GM12878 (cell line): ENCODE measurements around the gene SERPINB10. TPM values are rescaled to one million over a fixed set of nuclear protein-coding genes. Genes with fewer than 3 reads are reported as not detected.

ENCODE experiments used
- ATAC-seq: fragments of 200-7000 bp; cut with Tn5 transposase; 3 replicates; pipeline ENCODE4 v1.9.1; 2020; ENCODE audit warnings: mild to moderate bottlenecking, moderate library complexity
- BruUV-seq: library from RNA; stranded (reverse); fragments of 400-500 nt; replicated peaks from 2 replicates; lab custom pipeline; 2021; lab: Mats Ljungman, UMichigan
- CTCF ChIA-PET: fragments of 300-600 bp; sonication (Branson Sonifier 250); formaldehyde crosslinking; extraction: SDS; loops from one replicate; lab custom pipeline; 2021; ENCODE audit warnings: inconsistent platforms; lab: Yijun Ruan, JAX
- POLR2A ChIA-PET: fragments of 350-600 bp; formaldehyde crosslinking; extraction: SDS; loops from one replicate; lab custom pipeline; 2021; ENCODE audit warnings: inconsistent platforms; lab: Charles Lee
- RAD21 ChIA-PET: fragments of 300-600 bp; sonication (Branson Sonifier 250); formaldehyde crosslinking; loops from one replicate; lab custom pipeline; 2023; ENCODE audit warnings: antibody characterized with exemption; ENCODE audit not compliant: unreplicated experiment; lab: Charles Lee
- SMC1A ChIA-PET: fragments of 300-600 bp; sonication (Branson Sonifier 250); formaldehyde crosslinking; loops from one replicate; lab custom pipeline; 2023; ENCODE audit not compliant: unreplicated experiment, uncharacterized antibody; lab: Charles Lee
- DNase-seq: peaks from one replicate; pipeline ENCODE4 v3.0.0-alpha.2; 2011; ENCODE audit warnings: low read depth, low spot score
- FAIRE-seq: peaks from 3 replicates; lab custom pipeline; 2011; peaks lifted over from hg19 to GRCh38; lab: Jason Lieb, UNC
- H2AFZ ChIP-seq: 2 replicates; pipeline ENCODE4 v1.6.0; 2011; ENCODE audit warnings: low read depth, low read length, control low read depth; ENCODE audit not compliant: control insufficient read depth
- H3K27ac ChIP-seq: 2 replicates; pipeline ENCODE4 v1.5.1; 2011; ENCODE audit warnings: control low read depth; ENCODE audit not compliant: control insufficient read depth, insufficient read depth
- H3K27me3 ChIP-seq, 2 experiments: replicated peaks in 1 of 2; 2 replicates each; pipeline versions ENCODE4 v1.6.0 to v1.6.1; 2011; ENCODE audit warnings: low read length in 1 of 2; ENCODE audit not compliant: control insufficient read depth in 2 of 2, insufficient read depth in 2 of 2
- H3K36me3 ChIP-seq, 2 experiments: 2 replicates each; pipeline ENCODE4 v1.5.1; 2011; ENCODE audit warnings: low read length in 1 of 2; ENCODE audit not compliant: control insufficient read depth in 2 of 2, insufficient read depth in 2 of 2
- H3K4me1 ChIP-seq: 2 replicates; pipeline ENCODE4 v1.6.1; 2011; ENCODE audit warnings: mild to moderate bottlenecking, low read length, moderate library complexity, mixed read lengths; ENCODE audit not compliant: control insufficient read depth, insufficient read depth
- H3K4me2 ChIP-seq: 2 replicates; pipeline ENCODE4 v1.6.0; 2011; ENCODE audit warnings: control low read depth; ENCODE audit not compliant: control insufficient read depth, insufficient read depth
- H3K4me3 ChIP-seq: fragments of 200-600 bp; sonication (generic); 2 replicates; pipeline ENCODE4 v1.5.1; 2016
- H3K79me2 ChIP-seq: 2 replicates; pipeline ENCODE4 v1.6.0; 2011; ENCODE audit warnings: low read length; ENCODE audit not compliant: control insufficient read depth, insufficient read depth
- H3K9ac ChIP-seq: 2 replicates; pipeline ENCODE4 v1.8.0; 2011; ENCODE audit warnings: low read length, control low read depth, mixed read lengths; ENCODE audit not compliant: control insufficient read depth, insufficient read depth
- H3K9me3 ChIP-seq: replicated peaks from 3 replicates; pipeline ENCODE4 v1.5.1; 2011; ENCODE audit warnings: mild to moderate bottlenecking, low read length; ENCODE audit not compliant: control insufficient read depth, insufficient read depth
- H4K20me1 ChIP-seq: 2 replicates; pipeline ENCODE4 v1.6.0; 2011; ENCODE audit not compliant: control insufficient read depth, insufficient read depth
- ATF7 ChIP-seq: fragments of 450-650 bp; IDR thresholded peaks from 2 replicates; pipeline ENCODE4 v1.6.1; 2016; ENCODE audit warnings: low read depth, mild to moderate bottlenecking
- BCL11A ChIP-seq: IDR thresholded peaks from 2 replicates; pipeline ENCODE4 v1.6.1; 2011; ENCODE audit warnings: low read depth, low read length
- FOXK2 ChIP-seq: fragments of 450-650 bp; IDR thresholded peaks from 2 replicates; pipeline ENCODE4 v1.6.1; 2017; ENCODE audit warnings: mild to moderate bottlenecking, moderate library complexity
- GATAD2B ChIP-seq: fragments of 450-650 bp; conservative IDR thresholded peaks from 2 replicates; pipeline ENCODE4 v1.6.1; 2017; ENCODE audit warnings: low read depth, mild to moderate bottlenecking, moderate library complexity
- LARP7 ChIP-seq: fragments of 450-650 bp; IDR thresholded peaks from 2 replicates; pipeline ENCODE4 v1.6.1; 2017; ENCODE audit warnings: mild to moderate bottlenecking
- MEF2A ChIP-seq: IDR thresholded peaks from 2 replicates; pipeline ENCODE4 v1.6.1; 2011; ENCODE audit warnings: low read depth, mild to moderate bottlenecking, low read length, moderate library complexity; ENCODE audit not compliant: insufficient read depth
- MLLT1 ChIP-seq: fragments of 450-650 bp; IDR thresholded peaks from 2 replicates; pipeline ENCODE4 v1.6.1; 2016; ENCODE audit warnings: mild to moderate bottlenecking
- NR2F1 ChIP-seq: fragments of 450-650 bp; conservative IDR thresholded peaks from 2 replicates; pipeline ENCODE4 v1.6.1; 2017; ENCODE audit warnings: mild to moderate bottlenecking
- POLR2AphosphoS2 ChIP-seq: IDR thresholded peaks from 2 replicates; pipeline ENCODE4 v1.6.1; 2011; ENCODE audit warnings: low read depth, mild to moderate bottlenecking, low read length, improper control_type of control experiment, moderate library complexity
- RBBP5 ChIP-seq: fragments of 200-600 bp; sonication (generic); conservative IDR thresholded peaks from 2 replicates; pipeline ENCODE4 v1.6.1; 2016
- REST ChIP-seq: IDR thresholded peaks from 2 replicates; pipeline ENCODE4 v1.6.1; 2012; ENCODE audit warnings: mild to moderate bottlenecking, low read depth, low read length
- SPI1 ChIP-seq: IDR thresholded peaks from 2 replicates; pipeline ENCODE4 v1.6.1; 2011; ENCODE audit warnings: low read depth, mild to moderate bottlenecking, low read length, moderate library complexity, borderline replicate concordance; ENCODE audit not compliant: insufficient read depth
- TCF3 ChIP-seq: IDR thresholded peaks from 2 replicates; pipeline ENCODE4 v1.6.1; 2012; ENCODE audit warnings: low read depth, mild to moderate bottlenecking, low read length, borderline replicate concordance; ENCODE audit not compliant: insufficient read depth
- WGBS: methylation state at CpG from one replicate; pipeline ENCODE4 v1.1.6; 2016; ENCODE audit warnings: low lambda C conversion rate; ENCODE audit not compliant: insufficient replicate concordance, insufficient coverage; ENCODE audit errors: missing lambda C conversion rate; 5-methylcytosine and 5-hydroxymethylcytosine counted together
- in situ Hi-C: fragments of 300-500 bp; cut with MboI; formaldehyde crosslinking; loops from 9 replicates; pipeline ENCODE4 v1.14.3; 2018; ENCODE audit warnings: mixed read lengths
- intact Hi-C: fragments of 100-400 bp; cut with micrococcal nuclease; formaldehyde crosslinking; loops from one replicate; pipeline ENCODE4 v1.14.2; 2022; ENCODE audit not compliant: unreplicated experiment
- polyA plus RNA-seq, 11 experiments: library from polyadenylated mRNA; depleted of rRNA in 4 of 11; unstranded in 6 of 11; stranded (reverse) in 5 of 11; fragments of >200 nt; fragmentation: Nextera tagmentation in 4 of 11; fragmentation: Illumina TruSeq in 1 of 11; extraction: Ambion mirVana in 4 of 11; extraction: Trizol in 1 of 11; gene quantifications; 1 replicate in 1 of 11; 2 replicates in 10 of 11; pipeline versions ENCODE4 v1.2.1 to v1.2.3, GENCODE V29; 2011 to 2016; ENCODE audit warnings: inconsistent platforms in 2 of 11, missing spikeins in 2 of 11, low read depth in 1 of 11
- total RNA-seq, 4 experiments: library from RNA; depleted of rRNA in 3 of 4; stranded (reverse); fragments of >200 nt in 3 of 4; fragmentation: Illumina TruSeq in 1 of 4; extraction: Trizol in 1 of 4; gene quantifications; 2 replicates each; pipeline versions ENCODE4 v1.2.1 to v1.2.3, GENCODE V29; 2013 to 2021

The SERPINB10 gene
- total and polyA plus RNA-seq, 10 of the 15 experiments (the other 5 are each of a cell fraction or from before 2014, with no cell fraction given): 12.0 to 83.5 (median 24.1) TPM

GRCh38 chr18:63953811-63954210 lies 46.1 kb downstream of the SERPINB10 start:
- 49% methylated on average over 5 of the region's 5 CpGs for WGBS
- Histone ChIP-seq H4K20me1 (no peaks in the 10 kb centered on the region), H3K9ac (no peak overlapping the region), H3K4me3 (0 out of 2 replicates have a peak overlapping the region, but pooled peaks have one; percentile 34), H2AFZ (no peak overlapping the region), H3K36me3 (peaks cover 1 to 17% of the 10 kb centered on the region in 2 experiments; a peak in 3 of 4 replicates), H3K4me1 (peaks cover 4% of the 10 kb centered on the region), H3K9me3 (no peaks in the 10 kb centered on the region), H3K79me2 (peaks cover 54% of the 10 kb centered on the region), H3K4me2 (peak overlapping the region; percentile 41; the same call in 1 of the 2 replicates), H3K27me3 (no peaks in the 10 kb centered on the region), H3K27ac (no peak overlapping the region)
- no peak for DNase-seq
- BruUV-seq: no TSS peak
- RAD21 ChIA-PET: interaction anchor here (1.2 to 1.7 kb wide), 3 partner anchors 9 to 17 kb away, joined by 3 to 6 read pairs (median 3); no protein-coding TSS in a partner anchor
- SMC1A ChIA-PET: interaction anchor here (1.2 to 3.9 kb wide), 5 partner anchors 10 to 62 kb away, joined by 3 to 29 read pairs (median 11); partner anchors contain the start of gene SERPINB10
- FAIRE-seq: no peak
- intact Hi-C loops (no loop called here), in situ Hi-C loops (no loop called here)
- CTCF ChIA-PET: interaction anchor here (0.6 to 3.8 kb wide), 7 partner anchors 10 to 64 kb away, joined by 3 to 45 read pairs (median 4); no protein-coding TSS in a partner anchor
- TF ChIP-seq MLLT1 (no peak), SPI1 (no peak), BCL11A (no peak), LARP7 (no peak), MEF2A (no peak), GATAD2B (no peak), POLR2AphosphoS2 (no peak), TCF3 (no peak), REST (no peak), FOXK2 (no peak), NR2F1 (no peak), ATF7 (no peak), RBBP5 (no peak)
- POLR2A ChIA-PET: interaction anchor here (1.7 kb wide), 1 partner anchor 8 kb away, joined by 3 read pairs; no protein-coding TSS in a partner anchor
- no peak for ATAC-seq
